PC-3 (cell line): ENCODE data around the gene SYT7.

Source experiments
- EZH2 ChIP-seq: fragments of 300-600 bp; sonication (generic); IDR thresholded peaks from one replicate; pipeline ENCODE4 v1.6.1; 2017; ENCODE audit warnings: antibody characterized with exemption, mild to moderate bottlenecking, low read length; ENCODE audit not compliant: unreplicated experiment
- EZH2phosphoT487 ChIP-seq: fragments of 300-600 bp; sonication (generic); IDR thresholded peaks from 2 replicates; pipeline ENCODE4 v1.6.1; 2018; ENCODE audit warnings: mild to moderate bottlenecking, antibody characterized with exemption, low read length, borderline replicate concordance
- TF ChIP-seq, protein P1 (sequence below): fragments of 300-600 bp; sonication (generic); conservative IDR thresholded peaks from 2 replicates; pipeline ENCODE4 v1.5.1; 2017; ENCODE audit warnings: antibody characterized with exemption, low read depth, mild to moderate bottlenecking, low read length

- TF ChIP-seq, protein P1, sequence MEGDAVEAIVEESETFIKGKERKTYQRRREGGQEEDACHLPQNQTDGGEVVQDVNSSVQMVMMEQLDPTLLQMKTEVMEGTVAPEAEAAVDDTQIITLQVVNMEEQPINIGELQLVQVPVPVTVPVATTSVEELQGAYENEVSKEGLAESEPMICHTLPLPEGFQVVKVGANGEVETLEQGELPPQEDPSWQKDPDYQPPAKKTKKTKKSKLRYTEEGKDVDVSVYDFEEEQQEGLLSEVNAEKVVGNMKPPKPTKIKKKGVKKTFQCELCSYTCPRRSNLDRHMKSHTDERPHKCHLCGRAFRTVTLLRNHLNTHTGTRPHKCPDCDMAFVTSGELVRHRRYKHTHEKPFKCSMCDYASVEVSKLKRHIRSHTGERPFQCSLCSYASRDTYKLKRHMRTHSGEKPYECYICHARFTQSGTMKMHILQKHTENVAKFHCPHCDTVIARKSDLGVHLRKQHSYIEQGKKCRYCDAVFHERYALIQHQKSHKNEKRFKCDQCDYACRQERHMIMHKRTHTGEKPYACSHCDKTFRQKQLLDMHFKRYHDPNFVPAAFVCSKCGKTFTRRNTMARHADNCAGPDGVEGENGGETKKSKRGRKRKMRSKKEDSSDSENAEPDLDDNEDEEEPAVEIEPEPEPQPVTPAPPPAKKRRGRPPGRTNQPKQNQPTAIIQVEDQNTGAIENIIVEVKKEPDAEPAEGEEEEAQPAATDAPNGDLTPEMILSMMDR: no peak
- TF ChIP-seq EZH2phosphoT487 (no peak), EZH2 (no peak)
Observed at GRCh38 chr11:61592176-61592575, 11.3 kb upstream of the SYT7 start.
